CD4-positive, alpha-beta T cell (primary cell): ENCODE results near the gene ANKRD1. TPM values are rescaled to one million over a fixed set of nuclear protein-coding genes. Genes with fewer than 3 reads are reported as not detected.

ENCODE experiments used
- ATAC-seq: fragments of 200-7000 bp; cut with Tn5 transposase; one replicate; pipeline ENCODE4 v1.10.0; 2022; ENCODE audit warnings: mild to moderate bottlenecking; ENCODE audit not compliant: poor library complexity
- CTCF ChIA-PET: fragments of 350-600 bp; sonication (Branson Sonifier 250); formaldehyde crosslinking; loops from one replicate; lab custom pipeline; 2021; ENCODE audit warnings: antibody characterized with exemption, inconsistent platforms; lab: Charles Lee
- POLR2A ChIA-PET: fragments of 350-600 bp; sonication (Branson Sonifier 250); formaldehyde crosslinking; loops from one replicate; lab custom pipeline; 2021; ENCODE audit warnings: antibody characterized with exemption, inconsistent platforms; lab: Charles Lee
- DNase-seq, 14 experiments: peaks; one replicate each; pipeline ENCODE4 v3.0.0-alpha.2; 2013 to 2020; ENCODE audit warnings: mixed read lengths in 2 of 14
- H3K27ac ChIP-seq, 2 donors: one replicate each; pipeline versions ENCODE4 v1.5.1 to v1.7.0; 2013; ENCODE audit warnings: low read length in 2 of 2, low read depth in 1 of 2, mild to moderate bottlenecking in 1 of 2
- H3K27me3 ChIP-seq, 2 experiments: 1 replicate in 1 of 2; 2 replicates in 1 of 2; pipeline versions ENCODE4 v1.6.1 to v1.7.0; 2013; ENCODE audit warnings: low read length in 2 of 2, control low read depth in 1 of 2, mild to moderate bottlenecking in 1 of 2, moderate library complexity in 1 of 2; ENCODE audit not compliant: insufficient read depth in 2 of 2, control insufficient read depth in 1 of 2
- H3K36me3 ChIP-seq: one replicate; pipeline ENCODE4 v1.6.1; 2013; ENCODE audit warnings: low read length, control low read depth; ENCODE audit not compliant: insufficient read depth
- H3K4me1 ChIP-seq: one replicate; pipeline ENCODE4 v1.6.1; 2013; ENCODE audit warnings: low read length, control low read depth; ENCODE audit not compliant: insufficient read depth
- H3K4me3 ChIP-seq: one replicate; pipeline ENCODE4 v1.5.1; 2013; ENCODE audit warnings: mild to moderate bottlenecking, low read length, moderate library complexity
- H3K9me3 ChIP-seq, 2 experiments: 1 replicate in 1 of 2; 2 replicates in 1 of 2; pipeline versions ENCODE4 v1.6.1 to v1.7.0; 2013; ENCODE audit warnings: low read length in 2 of 2, mild to moderate bottlenecking in 2 of 2, control low read depth in 1 of 2, moderate library complexity in 1 of 2; ENCODE audit not compliant: control insufficient read depth in 1 of 2, insufficient read depth in 1 of 2
- H3K27ac Mint-ChIP-seq: one replicate; pipeline ENCODE4 v1.8.0; 2020; ENCODE audit warnings: mixed read lengths
- H3K27me3 Mint-ChIP-seq: one replicate; pipeline ENCODE4 v1.8.0; 2021; ENCODE audit warnings: mixed read lengths
- H3K36me3 Mint-ChIP-seq: one replicate; pipeline ENCODE4 v1.8.0; 2021; ENCODE audit warnings: low read depth, mixed read lengths
- H3K4me1 Mint-ChIP-seq: one replicate; pipeline ENCODE4 v1.8.0; 2021; ENCODE audit warnings: low read depth, mixed read lengths
- H3K4me3 Mint-ChIP-seq: one replicate; pipeline ENCODE4 v1.8.0; 2020; ENCODE audit warnings: mild to moderate bottlenecking, mixed read lengths
- H3K9me3 Mint-ChIP-seq: one replicate; pipeline ENCODE4 v1.8.0; 2020; ENCODE audit warnings: mixed read lengths
- intact Hi-C, 2 experiments: fragments of 100-400 bp; cut with DNase I in 1 of 2; cut with micrococcal nuclease in 1 of 2; formaldehyde crosslinking; loops; one replicate each; pipeline versions ENCODE4 v1.15.1 to v1.9.0; 2023 to 2025; cut with DNase I, micrococcal nuclease
- polyA plus RNA-seq, 2 donors: library from polyadenylated mRNA; unstranded; fragments of 120-200 nt; gene quantifications; one replicate each; pipeline ENCODE4 v1.2.1, GENCODE V29; 2013
- total RNA-seq, 174 experiments: library from RNA in 2 of 174; stranded (reverse) in 2 of 174; gene quantifications; one replicate each; pipeline ENCODE4 v1.2.3 and lab custom pipeline; 2021 to 2026
- TF ChIP-seq, protein P1 (sequence below): fragments of 200-600 bp; IDR thresholded peaks from one replicate; pipeline ENCODE4 v1.8.0; 2022; ENCODE audit warnings: antibody characterized with exemption, mild to moderate bottlenecking

ANKRD1 gene
- total RNA-seq = not detected
- polyA plus RNA-seq (2013, experiment 1 of 2) = not detected
- polyA plus RNA-seq (2013, experiment 2 of 2) = 0.67 TPM
- 0 to 3.0 (median 0) reads per million in 172 experiments for total RNA-seq (lab: John Stamatoyannopoulos, UW)

DNA sequence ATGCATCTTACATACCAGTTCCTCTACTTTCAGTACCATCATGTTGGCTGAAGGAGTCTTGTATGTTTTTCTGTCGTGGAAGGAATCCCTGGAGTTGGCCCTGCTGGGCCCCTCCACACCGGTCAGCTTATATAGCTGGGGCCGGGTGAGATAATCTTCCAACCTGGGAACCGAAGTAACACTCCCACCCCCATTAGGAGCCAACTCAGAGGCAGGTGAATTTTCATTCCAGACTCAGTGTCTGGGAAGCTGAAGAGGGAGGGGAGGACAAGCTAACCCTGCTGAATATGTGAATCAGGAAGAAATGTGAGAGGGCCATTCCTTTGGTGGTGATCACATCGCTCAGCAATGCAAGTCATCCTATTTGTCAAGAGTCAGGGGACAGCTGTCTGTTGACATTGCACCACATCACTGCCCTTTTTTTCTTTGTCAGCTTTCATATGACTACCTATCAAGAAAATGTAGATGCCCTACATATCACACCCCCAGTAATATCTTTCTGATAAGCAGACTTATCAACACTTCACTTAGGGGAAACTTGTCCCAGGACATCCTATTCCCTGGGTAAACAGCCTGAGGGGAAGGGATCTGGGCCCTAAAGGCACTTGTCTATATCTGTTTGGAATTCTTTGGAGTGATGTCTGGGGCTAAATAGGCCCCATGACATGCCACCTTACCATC, at the start of gene ANKRD1:
Gene ANKRD1 (minus strand): TSS at position 102 of the 681 bp plus-strand sequence. CDS start 60 bp downstream, at position 42.
- Mint-ChIP-seq H3K4me1 (no peaks in the 10 kb centered on the region), H3K4me3 (no peak within 1 kb of the TSS), H3K27ac (no peak within 1 kb of the TSS), H3K9me3 (no peaks in the 10 kb centered on the region), H3K27me3 (peaks cover 13% of the 10 kb centered on the region), H3K36me3 (no peaks in the 10 kb centered on the region)
- no peak within 1 kb of the TSS for H3K4me3 ChIP-seq
- peaks cover 4 to 11% of the 10 kb centered on the region in 2 experiments for H3K27me3 ChIP-seq
- intact Hi-C loops = no loop called here
- H3K36me3 ChIP-seq = no peaks in the 10 kb centered on the region
- ATAC-seq (no peak), DNase-seq (no peak)
- POLR2A ChIA-PET = no interaction called here
- no peak within 1 kb of the TSS for H3K27ac ChIP-seq
- TF ChIP-seq, protein P1, sequence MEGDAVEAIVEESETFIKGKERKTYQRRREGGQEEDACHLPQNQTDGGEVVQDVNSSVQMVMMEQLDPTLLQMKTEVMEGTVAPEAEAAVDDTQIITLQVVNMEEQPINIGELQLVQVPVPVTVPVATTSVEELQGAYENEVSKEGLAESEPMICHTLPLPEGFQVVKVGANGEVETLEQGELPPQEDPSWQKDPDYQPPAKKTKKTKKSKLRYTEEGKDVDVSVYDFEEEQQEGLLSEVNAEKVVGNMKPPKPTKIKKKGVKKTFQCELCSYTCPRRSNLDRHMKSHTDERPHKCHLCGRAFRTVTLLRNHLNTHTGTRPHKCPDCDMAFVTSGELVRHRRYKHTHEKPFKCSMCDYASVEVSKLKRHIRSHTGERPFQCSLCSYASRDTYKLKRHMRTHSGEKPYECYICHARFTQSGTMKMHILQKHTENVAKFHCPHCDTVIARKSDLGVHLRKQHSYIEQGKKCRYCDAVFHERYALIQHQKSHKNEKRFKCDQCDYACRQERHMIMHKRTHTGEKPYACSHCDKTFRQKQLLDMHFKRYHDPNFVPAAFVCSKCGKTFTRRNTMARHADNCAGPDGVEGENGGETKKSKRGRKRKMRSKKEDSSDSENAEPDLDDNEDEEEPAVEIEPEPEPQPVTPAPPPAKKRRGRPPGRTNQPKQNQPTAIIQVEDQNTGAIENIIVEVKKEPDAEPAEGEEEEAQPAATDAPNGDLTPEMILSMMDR = no peak
- no peaks in the 10 kb centered on the region for H3K9me3 ChIP-seq
- CTCF ChIA-PET = interaction anchor here (1.8 kb wide), 1 partner anchor 9 kb away, joined by 6 read pairs; no protein-coding TSS in a partner anchor
- no peaks in the 10 kb centered on the region for H3K4me1 ChIP-seq

DNA sequence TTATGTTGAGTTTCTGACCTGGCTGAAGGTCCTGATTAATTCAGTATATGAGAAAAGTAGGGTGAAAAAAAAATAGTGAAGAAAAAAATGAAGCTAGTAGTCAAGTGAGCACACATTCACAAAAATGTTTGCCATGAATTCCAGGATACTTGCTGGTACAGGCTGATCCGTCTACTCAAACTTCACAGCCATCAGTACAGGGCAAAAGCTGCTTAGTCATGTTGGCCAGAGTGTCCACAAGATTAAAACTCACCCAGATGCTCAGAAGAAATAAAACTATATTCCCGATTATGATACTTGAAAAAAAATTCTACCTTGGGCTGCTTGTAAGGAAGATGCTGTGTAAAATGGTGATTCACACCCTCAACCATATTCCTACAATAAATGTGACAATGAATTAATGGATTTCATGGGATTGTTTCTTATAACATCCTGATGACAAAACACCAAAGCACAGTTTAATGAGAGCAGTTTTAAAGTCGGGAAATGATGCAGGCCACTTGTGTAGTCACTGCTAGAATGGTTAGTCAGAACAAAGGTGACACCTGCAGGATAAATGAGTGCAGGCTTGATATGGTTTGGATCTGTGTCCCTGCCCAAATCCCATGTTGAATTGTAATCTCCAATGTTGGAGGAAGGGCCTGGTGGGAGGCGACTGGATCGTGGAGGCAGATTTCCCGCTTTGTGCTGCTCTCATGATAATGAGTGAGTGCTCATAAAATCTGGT, 49.2 kb upstream of the ANKRD1 start:
- Histone ChIP-seq H3K27ac (no peak overlapping the region), H3K4me1 (no peaks in the 10 kb centered on the region), H3K9me3 (no peaks in the 10 kb centered on the region), H3K4me3 (no peak overlapping the region), H3K27me3 (no peaks in the 10 kb centered on the region), H3K36me3 (no peaks in the 10 kb centered on the region)
- no peaks in the 10 kb centered on the region for H3K9me3 Mint-ChIP-seq
- POLR2A ChIA-PET = no interaction called here
- TF ChIP-seq, protein P1 = no peak
- H3K27ac Mint-ChIP-seq = no peak overlapping the region
- no peak for DNase-seq
- peaks cover 5% of the 10 kb centered on the region for H3K27me3 Mint-ChIP-seq
- no peak for ATAC-seq
- intact Hi-C loops = no loop called here
- no peaks in the 10 kb centered on the region for H3K4me1 Mint-ChIP-seq
- H3K4me3 Mint-ChIP-seq = no peak overlapping the region
- CTCF ChIA-PET = no interaction called here
- no peaks in the 10 kb centered on the region for H3K36me3 Mint-ChIP-seq

- Histone ChIP-seq H3K4me3 (no peak overlapping the region), H3K27me3 (no peaks in the 10 kb centered on the region), H3K9me3 (no peaks in the 10 kb centered on the region), H3K27ac (no peak overlapping the region), H3K4me1 (no peaks in the 10 kb centered on the region), H3K36me3 (no peaks in the 10 kb centered on the region)
- TF ChIP-seq, protein P1 = no peak
- CTCF ChIA-PET = no interaction called here
- POLR2A ChIA-PET = no interaction called here
- Mint-ChIP-seq H3K4me1 (no peaks in the 10 kb centered on the region), H3K27me3 (peaks cover 5% of the 10 kb centered on the region), H3K9me3 (no peaks in the 10 kb centered on the region), H3K27ac (no peak overlapping the region), H3K4me3 (no peak overlapping the region), H3K36me3 (no peaks in the 10 kb centered on the region)
- intact Hi-C loops = no loop called here
- no peak for ATAC-seq
- DNase-seq = no peak
Measured at GRCh38 chr10:90969121-90969534, 48.2 kb upstream of the ANKRD1 start.
